Melanocyte of skin (primary cell): ENCODE data around the gene ZNF91. TPM values are rescaled to one million over a fixed set of nuclear protein-coding genes. Genes with fewer than 3 reads are reported as not detected.

Source experiments
- small RNA-seq, 2 donors: library from RNA; depleted of rRNA; stranded (forward); fragments of <200 nt; gene quantifications; one replicate each; pipeline ENCODE3, GENCODE V24; 2012
- total RNA-seq, 2 donors: library from RNA; depleted of rRNA; stranded (reverse); fragments of >200 nt; gene quantifications; 2 replicates each; pipeline ENCODE4 v1.2.3, GENCODE V29; 2012

ZNF91 gene
- 10 to 100 TPM; 13.1 to 14.0 TPM for total RNA-seq

GRCh38 chr19:23395041-23395721 is at the start of gene ZNF91:
Gene ZNF91, minus strand, starts transcription at chr19:23395471. Its CDS starts 117 bp downstream, at chr19:23395354.

Small RNAs within 50 kb of the gene (small RNA-seq; reads per million reads assigned to genes)
- 0 reads per million in 2 donors for gene VN1R91P

Other genes with a start within 250 kb of the ZNF91 start
- gene ZNF724, start 145.1 kb downstream of the ZNF91 start, total RNA-seq: 1 to 10 TPM; 4.1 to 8.7 TPM